ENCODE results near the gene S1PR1. TPM values are rescaled to one million over a fixed set of nuclear protein-coding genes. Genes with fewer than 3 reads are reported as not detected.

The S1PR1 gene
- total RNA-seq, 2 experiments from 2014 or later = 397 to 414 TPM

DNA sequence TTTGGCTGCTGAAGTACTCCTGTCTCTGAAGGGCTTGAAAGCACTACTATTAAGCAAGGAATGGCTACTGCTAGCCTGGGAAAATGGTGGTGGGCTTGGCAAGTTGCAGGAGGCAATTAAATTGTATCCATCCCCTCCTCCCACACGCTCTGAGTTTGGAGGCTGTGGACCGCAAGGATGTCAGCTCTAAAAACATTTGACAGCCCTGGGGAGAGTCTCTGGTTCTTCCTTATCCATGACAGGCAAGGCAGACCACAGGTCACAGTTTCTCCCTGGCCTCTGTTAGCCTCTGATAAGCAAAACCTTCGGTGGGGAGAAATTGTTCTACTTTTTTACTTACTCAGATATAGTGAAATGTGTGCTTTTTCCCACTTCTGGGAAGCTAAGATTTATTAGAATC is 46.6 kb downstream of the S1PR1 start:
- no peaks in the 10 kb centered on the region for H3K9me3 Mint-ChIP-seq
- intact Hi-C loops (cut with DNase I, micrococcal nuclease) = loop anchor here in 1 of 2 experiments (5.0 kb wide), 1 partner anchor 256 kb away; the partner anchor contains the start of gene DPH5

GRCh38 chr1:101284021-101284420 is 47.2 kb downstream of the S1PR1 start:
- CTCF ChIA-PET = interaction anchor here (0.7 to 2.2 kb wide), 5 partner anchors 16 to 363 kb away, joined by 3 to 9 read pairs (median 4); no protein-coding TSS in a partner anchor
- Mint-ChIP-seq H3K9me3 (no peaks in the 10 kb centered on the region), H3K27ac (peak overlapping the region; percentile 96), H3K36me3 (ENCODE audit: low read depth) (no peaks in the 10 kb centered on the region), H3K4me1 (ENCODE audit: low read depth) (peaks cover 92% of the 10 kb centered on the region), H3K27me3 (no peaks in the 10 kb centered on the region), H3K4me3 (peak overlapping the region; percentile 66)
- POLR2A ChIA-PET = interaction anchor here (0.8 to 6.1 kb wide), 10 partner anchors 9 to 363 kb away, joined by 3 to 113 read pairs (median 5); partner anchors contain the start of gene S1PR1
- TF ChIP-seq, protein P1, sequence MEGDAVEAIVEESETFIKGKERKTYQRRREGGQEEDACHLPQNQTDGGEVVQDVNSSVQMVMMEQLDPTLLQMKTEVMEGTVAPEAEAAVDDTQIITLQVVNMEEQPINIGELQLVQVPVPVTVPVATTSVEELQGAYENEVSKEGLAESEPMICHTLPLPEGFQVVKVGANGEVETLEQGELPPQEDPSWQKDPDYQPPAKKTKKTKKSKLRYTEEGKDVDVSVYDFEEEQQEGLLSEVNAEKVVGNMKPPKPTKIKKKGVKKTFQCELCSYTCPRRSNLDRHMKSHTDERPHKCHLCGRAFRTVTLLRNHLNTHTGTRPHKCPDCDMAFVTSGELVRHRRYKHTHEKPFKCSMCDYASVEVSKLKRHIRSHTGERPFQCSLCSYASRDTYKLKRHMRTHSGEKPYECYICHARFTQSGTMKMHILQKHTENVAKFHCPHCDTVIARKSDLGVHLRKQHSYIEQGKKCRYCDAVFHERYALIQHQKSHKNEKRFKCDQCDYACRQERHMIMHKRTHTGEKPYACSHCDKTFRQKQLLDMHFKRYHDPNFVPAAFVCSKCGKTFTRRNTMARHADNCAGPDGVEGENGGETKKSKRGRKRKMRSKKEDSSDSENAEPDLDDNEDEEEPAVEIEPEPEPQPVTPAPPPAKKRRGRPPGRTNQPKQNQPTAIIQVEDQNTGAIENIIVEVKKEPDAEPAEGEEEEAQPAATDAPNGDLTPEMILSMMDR (IDR thresholded peaks at IDR 0.05) = no peak
- peaks cover 85% of the 10 kb centered on the region for H3K4me1 ChIP-seq (ENCODE audit: insufficient read depth, low read length)
- no peaks in the 10 kb centered on the region for H3K27me3 ChIP-seq (ENCODE audit: control insufficient read depth in 1 of 2, insufficient read depth in 2 of 2, low read length in 2 of 2)
- peak; percentile 19 to 76 (median 43) for DNase-seq
- H3K27ac ChIP-seq (ENCODE audit: low read depth in 1 of 2, low read length in 2 of 2) = peak overlapping the region; percentile 67 to 80
- no peaks in the 10 kb centered on the region for H3K9me3 ChIP-seq (ENCODE audit: control insufficient read depth in 1 of 2, insufficient read depth in 1 of 2, low read length in 2 of 2)
- H3K36me3 ChIP-seq (ENCODE audit: insufficient read depth, low read length) = no peaks in the 10 kb centered on the region
- intact Hi-C loops (cut with DNase I, micrococcal nuclease) = loop anchor here in 1 of 2 experiments (5.0 kb wide), 1 partner anchor 257 kb away; the partner anchor contains the start of gene DPH5
- H3K4me3 ChIP-seq (ENCODE audit: low read length) = peak overlapping the region; percentile 19
- ATAC-seq (ENCODE audit: poor library complexity) = peak; percentile 67

More for the DNA sequence above, 46.6 kb downstream of the S1PR1 start:
- Mint-ChIP-seq H3K27ac (peak overlapping the region; percentile 96), H3K4me1 (ENCODE audit: low read depth) (peaks cover 92% of the 10 kb centered on the region), H3K27me3 (no peaks in the 10 kb centered on the region), H3K36me3 (ENCODE audit: low read depth) (no peaks in the 10 kb centered on the region), H3K4me3 (peak overlapping the region; percentile 66)
- Histone ChIP-seq H3K27me3 (ENCODE audit: control insufficient read depth in 1 of 2, insufficient read depth in 2 of 2, low read length in 2 of 2) (no peaks in the 10 kb centered on the region), H3K27ac (ENCODE audit: low read depth in 1 of 2, low read length in 2 of 2) (peak overlapping the region; percentile 67 to 80), H3K36me3 (ENCODE audit: insufficient read depth, low read length) (no peaks in the 10 kb centered on the region), H3K4me1 (ENCODE audit: insufficient read depth, low read length) (peaks cover 86% of the 10 kb centered on the region), H3K9me3 (ENCODE audit: control insufficient read depth in 1 of 2, insufficient read depth in 1 of 2, low read length in 2 of 2) (no peaks in the 10 kb centered on the region), H3K4me3 (ENCODE audit: low read length) (no peak overlapping the region)
- POLR2A ChIA-PET = interaction anchor here (0.8 to 6.1 kb wide), 10 partner anchors 10 to 362 kb away, joined by 3 to 113 read pairs (median 5); partner anchors contain the start of gene S1PR1
- CTCF ChIA-PET = interaction anchor here (0.6 to 2.2 kb wide), 6 partner anchors 16 to 362 kb away, joined by 3 to 9 read pairs (median 4); no protein-coding TSS in a partner anchor
- ATAC-seq (ENCODE audit: poor library complexity) = no peak
- no peak for DNase-seq
- TF ChIP-seq, protein P1 (IDR thresholded peaks at IDR 0.05) = no peak

DNA sequence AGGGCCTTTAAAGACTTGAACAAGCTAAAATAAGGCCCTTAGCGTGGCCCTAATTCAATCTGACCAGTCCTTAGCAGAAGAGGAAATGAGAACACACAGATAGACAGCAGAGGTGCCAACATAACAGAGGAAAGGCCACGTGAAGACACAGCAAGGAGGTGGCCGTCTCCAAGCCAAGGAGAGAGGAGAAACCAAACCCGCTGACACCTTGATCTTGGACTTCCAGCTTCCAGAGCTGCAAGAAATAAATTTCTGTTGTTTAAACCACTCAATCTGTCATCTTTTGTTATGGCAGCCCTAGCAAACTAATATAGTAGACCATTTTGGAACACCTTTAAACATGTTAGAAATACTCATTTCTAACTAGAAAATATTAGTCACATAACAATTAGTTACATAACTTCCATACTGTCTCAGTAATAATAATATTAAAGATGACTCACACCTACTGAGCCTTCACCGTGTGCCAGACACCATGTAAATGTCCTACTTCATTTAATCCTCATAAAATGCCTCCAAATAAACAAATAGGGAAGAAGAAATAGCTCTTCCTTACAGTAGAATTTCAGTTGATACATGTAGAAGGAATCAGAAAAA is 47.9 kb downstream of the S1PR1 start:
- no peak overlapping the region for H3K4me3 ChIP-seq (ENCODE audit: low read length)
- H3K4me1 ChIP-seq (ENCODE audit: insufficient read depth, low read length) = peaks cover 78% of the 10 kb centered on the region
- ATAC-seq (ENCODE audit: poor library complexity) (no peak), DNase-seq (no peak)
- H3K36me3 Mint-ChIP-seq (ENCODE audit: low read depth) = no peaks in the 10 kb centered on the region
- intact Hi-C loops (cut with DNase I, micrococcal nuclease) = loop anchor here (5.0 kb wide), 1 partner anchor 257 kb away; the partner anchor contains the start of gene DPH5 (in 2 of the 2)
- H3K27ac Mint-ChIP-seq = peak overlapping the region; percentile 96
- no peaks in the 10 kb centered on the region for H3K9me3 Mint-ChIP-seq
- H3K27ac ChIP-seq (ENCODE audit: low read depth in 1 of 2, low read length in 2 of 2) = peak overlapping the region; percentile 67 to 80
- POLR2A ChIA-PET = interaction anchor here (0.8 to 6.1 kb wide), 12 partner anchors 8 to 389 kb away, joined by 3 to 113 read pairs (median 4); partner anchors contain the start of gene S1PR1
- no peaks in the 10 kb centered on the region for H3K27me3 ChIP-seq (ENCODE audit: control insufficient read depth in 1 of 2, insufficient read depth in 2 of 2, low read length in 2 of 2)
- H3K27me3 Mint-ChIP-seq = no peaks in the 10 kb centered on the region
- peaks cover 90% of the 10 kb centered on the region for H3K4me1 Mint-ChIP-seq (ENCODE audit: low read depth)
- H3K4me3 Mint-ChIP-seq = peak overlapping the region; percentile 66
- no peaks in the 10 kb centered on the region for H3K36me3 ChIP-seq (ENCODE audit: insufficient read depth, low read length)
- TF ChIP-seq, protein P1 (IDR thresholded peaks at IDR 0.05) = no peak
- CTCF ChIA-PET = interaction anchor here (1.4 to 2.2 kb wide), 4 partner anchors 17 to 148 kb away, joined by 4 to 9 read pairs (median 6); no protein-coding TSS in a partner anchor
- no peaks in the 10 kb centered on the region for H3K9me3 ChIP-seq (ENCODE audit: control insufficient read depth in 1 of 2, insufficient read depth in 1 of 2, low read length in 2 of 2)
